ENCODE results near the gene C5. TPM values are rescaled to one million over a fixed set of nuclear protein-coding genes. Genes with fewer than 3 reads are reported as not detected.

Gene C5
- total RNA-seq, 1 experiment from 2014 or later: 0.74 TPM

GRCh38 chr9:121009650-121010049, 40.4 kb downstream of the C5 start:
- H3K79me2 ChIP-seq (ENCODE audit: insufficient read depth, low read length): no peaks in the 10 kb centered on the region
- H2AK5ac ChIP-seq (ENCODE audit: insufficient read length, low read length): no peak overlapping the region
- H4K8ac ChIP-seq (replicated peaks; ENCODE audit: insufficient read length, low read depth, low read length): no peak overlapping the region
- H2BK5ac ChIP-seq (ENCODE audit: insufficient read length, low read length): no peak overlapping the region
- no peak overlapping the region for H2BK20ac ChIP-seq (ENCODE audit: low read depth, low read length, poor library complexity, severe bottlenecking)
- H3K4ac ChIP-seq (ENCODE audit: low read depth, low read length): no peak overlapping the region
- H3K36me3 Mint-ChIP-seq (ENCODE audit: insufficient read depth in 1 of 3, low read depth in 3 of 3): no peaks in the 10 kb centered on the region
- H3K23me2 ChIP-seq (ENCODE audit: insufficient read length, low read depth, low read length, poor library complexity, severe bottlenecking): no peaks in the 10 kb centered on the region
- H3K9me3 ChIP-seq (ENCODE audit: control insufficient read depth, low read depth, low read length): no peaks in the 10 kb centered on the region
- no peak overlapping the region for H3K4me2 ChIP-seq (ENCODE audit: insufficient read depth, insufficient read length, low read length)
- WGBS (ENCODE audit: extremely low coverage, insufficient read length, low lambda C conversion rate): no CpG with 5 or more reads among the region's 3 CpGs
- no peak overlapping the region for H3K14ac ChIP-seq (ENCODE audit: insufficient read depth, low read length)
- no peaks in the 10 kb centered on the region for H3K4me1 ChIP-seq (ENCODE audit: insufficient read depth, low read length)
- no peak for TF ChIP-seq CTCF (conservative IDR thresholded peaks at IDR 0.05)
- H4K20me1 ChIP-seq (ENCODE audit: control insufficient read depth, insufficient read depth, insufficient read length): no peaks in the 10 kb centered on the region
- DNase-seq: no peak
- H3K79me1 ChIP-seq (ENCODE audit: insufficient read depth, low read depth, low read length, poor library complexity, severe bottlenecking): no peaks in the 10 kb centered on the region
- no peak overlapping the region for H2BK120ac ChIP-seq (ENCODE audit: low read depth, low read length, poor library complexity, severe bottlenecking)
- H2AFZ ChIP-seq (ENCODE audit: low read length): no peak overlapping the region
- H4K5ac ChIP-seq (ENCODE audit: insufficient read length, low read depth, low read length): no peak overlapping the region
- H3K23ac ChIP-seq (ENCODE audit: insufficient read length, low read depth, low read length): no peak overlapping the region
- H3K27ac Mint-ChIP-seq: no peak overlapping the region
- H3K27me3 Mint-ChIP-seq (ENCODE audit: low read depth): peaks cover 4% of the 10 kb centered on the region
- no peak overlapping the region for H3K4me3 Mint-ChIP-seq
- H3K18ac ChIP-seq (ENCODE audit: insufficient read length, low read depth, low read length): no peak overlapping the region
- no peak overlapping the region for H3K9ac ChIP-seq (ENCODE audit: extremely low read depth, insufficient read length, low read length)
- no peak overlapping the region for H3T11ph ChIP-seq (ENCODE audit: low read length)
- H3K4me1 Mint-ChIP-seq: no peaks in the 10 kb centered on the region
- H2BK15ac ChIP-seq (ENCODE audit: low read depth, low read length): no peak overlapping the region
- H2BK12ac ChIP-seq (ENCODE audit: insufficient read length, low read depth, low read length): no peak overlapping the region
- no peak overlapping the region for H4K91ac ChIP-seq (ENCODE audit: insufficient read length, low read depth, low read length)
- H3K27ac ChIP-seq (ENCODE audit: insufficient read length, low read depth, low read length): no peak overlapping the region
- no peak overlapping the region for H3K56ac ChIP-seq (ENCODE audit: insufficient read length, low read depth, low read length)
- H3K27me3 ChIP-seq (ENCODE audit: insufficient read depth, low read length): no peaks in the 10 kb centered on the region
- no peaks in the 10 kb centered on the region for H3K9me3 Mint-ChIP-seq

Data from H9 (cell line).